ENCODE data around the gene INS.

DNA sequence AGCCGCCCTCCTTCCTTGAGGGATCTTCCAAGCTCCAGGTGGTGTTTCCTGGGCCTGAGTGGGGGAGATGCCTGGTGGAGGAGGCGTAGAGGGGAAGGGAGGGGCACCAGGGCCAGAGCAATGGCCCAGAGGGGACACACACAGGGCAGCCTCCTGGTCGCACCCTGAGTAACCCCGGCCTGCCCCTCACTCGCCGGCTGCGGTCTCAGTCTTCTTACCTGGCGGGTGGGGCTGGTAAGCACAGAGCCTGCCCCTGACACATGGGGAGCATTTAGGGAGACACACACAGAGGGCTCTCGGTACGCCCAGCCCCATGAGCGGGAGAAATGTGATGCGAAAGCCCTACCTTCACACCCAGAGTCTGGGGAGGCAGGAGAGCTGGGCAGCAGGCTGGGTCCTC lies 45.7 kb downstream of the INS start:
- TF ChIP-seq, protein P1, sequence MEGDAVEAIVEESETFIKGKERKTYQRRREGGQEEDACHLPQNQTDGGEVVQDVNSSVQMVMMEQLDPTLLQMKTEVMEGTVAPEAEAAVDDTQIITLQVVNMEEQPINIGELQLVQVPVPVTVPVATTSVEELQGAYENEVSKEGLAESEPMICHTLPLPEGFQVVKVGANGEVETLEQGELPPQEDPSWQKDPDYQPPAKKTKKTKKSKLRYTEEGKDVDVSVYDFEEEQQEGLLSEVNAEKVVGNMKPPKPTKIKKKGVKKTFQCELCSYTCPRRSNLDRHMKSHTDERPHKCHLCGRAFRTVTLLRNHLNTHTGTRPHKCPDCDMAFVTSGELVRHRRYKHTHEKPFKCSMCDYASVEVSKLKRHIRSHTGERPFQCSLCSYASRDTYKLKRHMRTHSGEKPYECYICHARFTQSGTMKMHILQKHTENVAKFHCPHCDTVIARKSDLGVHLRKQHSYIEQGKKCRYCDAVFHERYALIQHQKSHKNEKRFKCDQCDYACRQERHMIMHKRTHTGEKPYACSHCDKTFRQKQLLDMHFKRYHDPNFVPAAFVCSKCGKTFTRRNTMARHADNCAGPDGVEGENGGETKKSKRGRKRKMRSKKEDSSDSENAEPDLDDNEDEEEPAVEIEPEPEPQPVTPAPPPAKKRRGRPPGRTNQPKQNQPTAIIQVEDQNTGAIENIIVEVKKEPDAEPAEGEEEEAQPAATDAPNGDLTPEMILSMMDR (IDR thresholded peaks at IDR 0.05): no peak
- TF ChIP-seq POLR2A (IDR thresholded peaks at IDR 0.05; ENCODE audit: low read depth): no peak

All from esophagus muscularis mucosa (tissue), 3 donors.